ENCODE data around the gene RAD21L1. TPM values are rescaled to one million over a fixed set of nuclear protein-coding genes. Genes with fewer than 3 reads are reported as not detected.

Gene RAD21L1
- total and polyA plus RNA-seq, 2 donors (not counting 3 experiments of a cell fraction or from before 2014, with no cell fraction given), result 0.06 TPM; not detected in 1

- Histone ChIP-seq H3K36me3 (ENCODE audit: control insufficient read depth in 2 of 2, extremely low read depth in 1 of 2, insufficient read depth in 2 of 2, low read length in 2 of 2) (no peaks in the 10 kb centered on the region), H3K79me2 (ENCODE audit: control insufficient read depth, insufficient read depth, low read length) (no peaks in the 10 kb centered on the region), H2AFZ (ENCODE audit: low read depth, low read length) (no peak overlapping the region), H3K9me3 (replicated peaks; ENCODE audit: control insufficient read depth, insufficient read depth, low read length) (no peaks in the 10 kb centered on the region), H3K27me3 (ENCODE audit: control insufficient read depth in 2 of 2, insufficient read depth in 2 of 2, low read length in 2 of 2) (peaks cover 14 to 31% of the 10 kb centered on the region in 2 experiments), H3K9ac (replicated peaks; ENCODE audit: extremely low read depth, insufficient read depth, low read length) (no peak overlapping the region), H4K20me1 (replicated peaks; ENCODE audit: control insufficient read depth, extremely low read depth, insufficient read depth, low read length) (no peaks in the 10 kb centered on the region), H3K9me1 (replicated peaks; ENCODE audit: control insufficient read depth, extremely low read depth, insufficient read depth, low read length) (no peaks in the 10 kb centered on the region), H3K4me3 (replicated peaks in 1 of 3; ENCODE audit: insufficient read depth in 1 of 3, low read depth in 1 of 3, low read length in 3 of 3) (peak overlapping the region in 1 of 3 experiments; percentile 45), H3K4me1 (ENCODE audit: control insufficient read depth, extremely low read depth, insufficient read depth, low read length) (no peaks in the 10 kb centered on the region), H3K4me2 (ENCODE audit: insufficient read depth, low read length) (no peak overlapping the region), H3K27ac (ENCODE audit: insufficient read depth, low read depth, low read length) (no peak overlapping the region)
- intact Hi-C loops (cut with micrococcal nuclease), result loop anchor here (1.0 to 10.0 kb wide), 4 partner anchors 68 to 367 kb away; partner anchors contain the start of gene PSMF1
- POLR2A ChIA-PET, result no interaction called here
- FAIRE-seq (peak; percentile 78), DNase-seq (ENCODE audit: low read depth, low spot score) (peak; percentile 48)
- no TSS peak for BruUV-seq (replicated peaks)
- CTCF ChIA-PET, result interaction anchor here (0.9 to 1.7 kb wide), 4 partner anchors 13 to 77 kb away, joined by 3 to 7 read pairs (median 5); no protein-coding TSS in a partner anchor
- TF ChIP-seq EZH2 (IDR thresholded peaks at IDR 0.05; ENCODE audit: borderline replicate concordance, low read depth, low read length, severe bottlenecking) (no peak), CTCF (IDR thresholded peaks at IDR 0.05; ENCODE audit: extremely low read depth in 1 of 2, insufficient read depth in 1 of 2, low read depth in 1 of 2, low read length in 2 of 2) (peak; percentile 50 to 78)
- dilution Hi-C loops (cut with MboI; ENCODE audit: extremely low pct_ligation_motif_present, low sequenced_read_pairs), result no loop called here
Observed at GRCh38 chr20:1185790-1186334, 40.0 kb upstream of the RAD21L1 start.

- Histone ChIP-seq H3K4me3 (replicated peaks in 1 of 3; ENCODE audit: insufficient read depth in 1 of 3, low read depth in 1 of 3, low read length in 3 of 3) (no peak overlapping the region), H3K79me2 (ENCODE audit: control insufficient read depth, insufficient read depth, low read length) (no peaks in the 10 kb centered on the region), H2AFZ (ENCODE audit: low read depth, low read length) (no peak overlapping the region), H3K27me3 (ENCODE audit: control insufficient read depth in 2 of 2, insufficient read depth in 2 of 2, low read length in 2 of 2) (peaks cover 16 to 35% of the 10 kb centered on the region in 2 experiments), H3K36me3 (ENCODE audit: control insufficient read depth in 2 of 2, extremely low read depth in 1 of 2, insufficient read depth in 2 of 2, low read length in 2 of 2) (no peaks in the 10 kb centered on the region), H3K27ac (ENCODE audit: insufficient read depth, low read depth, low read length) (no peak overlapping the region), H3K9ac (replicated peaks; ENCODE audit: extremely low read depth, insufficient read depth, low read length) (no peak overlapping the region), H3K9me1 (replicated peaks; ENCODE audit: control insufficient read depth, extremely low read depth, insufficient read depth, low read length) (no peaks in the 10 kb centered on the region), H4K20me1 (replicated peaks; ENCODE audit: control insufficient read depth, extremely low read depth, insufficient read depth, low read length) (no peaks in the 10 kb centered on the region), H3K9me3 (replicated peaks; ENCODE audit: control insufficient read depth, insufficient read depth, low read length) (no peaks in the 10 kb centered on the region), H3K4me1 (ENCODE audit: control insufficient read depth, extremely low read depth, insufficient read depth, low read length) (no peaks in the 10 kb centered on the region), H3K4me2 (ENCODE audit: insufficient read depth, low read length) (no peak overlapping the region)
- no TSS peak for BruUV-seq (replicated peaks)
- FAIRE-seq, result no peak
- DNase-seq (ENCODE audit: low read depth, low spot score), result no peak
- intact Hi-C loops (cut with micrococcal nuclease) (loop anchor here (10.0 kb wide), 1 partner anchor 232 kb away; no protein-coding TSS in a partner anchor), dilution Hi-C loops (cut with MboI; ENCODE audit: extremely low pct_ligation_motif_present, low sequenced_read_pairs) (no loop called here)
- no peak for TF ChIP-seq FOS (IDR thresholded peaks at IDR 0.05; ENCODE audit: borderline replicate concordance, insufficient read depth, low read length)
- TF ChIP-seq POLR2A (IDR thresholded peaks at IDR 0.05; ENCODE audit: low read depth, low read length), result no peak
- TF ChIP-seq EZH2 (IDR thresholded peaks at IDR 0.05; ENCODE audit: borderline replicate concordance, low read depth, low read length, severe bottlenecking), result no peak
- no peak for TF ChIP-seq MAX (IDR thresholded peaks at IDR 0.05; ENCODE audit: insufficient read depth, insufficient read length)
- TF ChIP-seq CTCF (IDR thresholded peaks at IDR 0.05; ENCODE audit: extremely low read depth in 1 of 2, insufficient read depth in 1 of 2, low read depth in 1 of 2, low read length in 2 of 2), result no peak
- no peak for TF ChIP-seq JUN (IDR thresholded peaks at IDR 0.05; ENCODE audit: borderline replicate concordance, insufficient read depth, insufficient read length, low read depth)
- no peak for TF ChIP-seq MYC (IDR thresholded peaks at IDR 0.05; ENCODE audit: low read depth, low read length)
- no peak for TF ChIP-seq GATA2 (IDR thresholded peaks at IDR 0.05; ENCODE audit: insufficient read depth, insufficient read length, low read depth, low read length)
- no peak for TF ChIP-seq POLR2AphosphoS5 (IDR thresholded peaks at IDR 0.05; ENCODE audit: insufficient read depth, low read depth, low read length)
- POLR2A ChIA-PET, result no interaction called here
- CTCF ChIA-PET, result interaction anchor here (1.1 to 1.6 kb wide), 2 partner anchors 31 to 231 kb away, joined by 3 read pairs; no protein-coding TSS in a partner anchor
Observed at GRCh38 chr20:1186367-1186991, 39.4 kb upstream of the RAD21L1 start.
